Stimulated activated CD4-positive, alpha-beta T cell treated with anti-CD3 and anti-CD28 coated beads, Interleukin-4, amount 100 ng/mL, for 48 hours (primary cell): Measurements from ENCODE around the gene SRGAP3.

Source experiments
- DNase-seq, 2 donors: peaks; one replicate each; pipeline ENCODE4 v3.0.0-alpha.2; 2020; ENCODE audit warnings: low read depth in 2 of 2

The SRGAP3 gene

DNA sequence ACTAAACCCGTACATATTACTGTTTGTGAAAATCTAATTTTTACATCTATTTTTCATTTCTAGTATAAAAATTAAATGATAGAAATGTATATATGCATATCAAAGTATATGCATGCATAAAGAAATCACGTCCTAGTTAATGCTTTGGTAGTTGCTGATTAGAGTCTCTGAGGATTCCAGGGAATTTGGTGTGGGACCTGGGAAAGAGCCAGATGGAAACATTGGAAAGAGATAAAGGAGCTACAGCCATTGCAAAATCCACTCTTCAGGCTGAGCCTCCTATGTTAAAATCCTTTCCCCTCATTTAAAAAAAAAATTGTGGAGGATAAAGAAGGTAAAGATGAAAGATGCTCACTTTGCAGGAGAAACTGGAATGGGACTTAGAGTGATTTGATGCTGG, 134.1 kb downstream of the SRGAP3 start:
- DNase-seq: no peak

DNA sequence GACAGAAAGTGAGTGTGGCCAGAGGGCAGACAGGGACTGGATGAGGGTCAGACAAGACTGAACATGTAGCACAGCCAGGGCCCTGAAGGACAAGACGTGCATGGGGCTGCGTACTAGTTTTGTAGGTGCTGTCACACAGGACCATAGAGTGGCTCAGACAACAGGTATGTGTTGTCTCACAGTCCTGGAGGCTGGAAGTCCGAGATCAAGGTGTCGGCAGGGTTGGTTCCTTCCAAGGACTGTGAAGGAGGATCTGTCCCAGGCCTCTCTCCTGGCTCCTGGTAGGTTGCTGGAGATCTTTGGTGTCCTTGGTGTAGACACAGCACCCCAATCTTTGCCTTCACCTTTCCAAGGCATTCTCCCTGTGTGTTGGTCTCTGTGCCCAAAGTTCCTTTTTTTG, 136.4 kb downstream of the SRGAP3 start:
- no peak for DNase-seq

DNA sequence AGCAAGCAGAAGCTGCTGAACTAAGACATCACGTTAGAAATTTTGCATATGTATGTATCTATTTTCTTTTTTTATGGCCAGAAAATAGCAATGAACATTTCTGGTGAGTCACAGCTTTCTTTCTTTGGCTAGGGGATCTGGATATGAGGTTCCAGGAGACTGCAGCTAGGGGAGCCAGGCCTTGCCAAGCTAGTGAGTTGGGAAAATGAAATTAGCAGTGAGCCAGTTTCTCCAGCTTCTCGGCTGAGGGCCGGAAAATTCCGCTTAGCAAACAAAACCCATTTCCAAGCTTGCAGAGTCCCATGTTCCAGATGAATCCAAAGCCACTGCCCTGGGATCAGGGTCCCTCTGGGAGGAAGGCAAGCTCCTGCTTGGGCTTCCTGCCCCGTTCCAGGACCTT, 137.6 kb downstream of the SRGAP3 start:
- DNase-seq: no peak

DNA sequence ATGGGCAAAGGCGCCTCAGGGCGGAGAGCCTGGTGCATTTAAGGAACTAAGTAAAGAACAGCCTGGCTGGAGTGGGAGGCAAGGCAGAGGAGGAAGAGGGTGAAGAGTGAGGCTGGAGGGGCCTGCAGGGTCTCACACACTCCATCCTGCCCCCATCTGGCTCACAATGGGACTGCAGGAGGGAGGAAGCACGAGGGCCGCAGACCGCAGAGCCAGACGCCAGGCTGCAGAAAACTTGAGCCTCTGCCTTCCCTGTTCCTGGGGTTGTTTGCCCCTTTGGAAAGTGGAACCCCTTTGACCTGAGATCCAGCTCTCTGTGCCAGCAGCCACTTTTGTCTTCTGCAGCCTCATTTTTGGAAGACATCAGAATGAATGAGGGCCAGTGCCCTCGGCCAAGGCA, 138.0 kb downstream of the SRGAP3 start:
- no peak for DNase-seq

DNA sequence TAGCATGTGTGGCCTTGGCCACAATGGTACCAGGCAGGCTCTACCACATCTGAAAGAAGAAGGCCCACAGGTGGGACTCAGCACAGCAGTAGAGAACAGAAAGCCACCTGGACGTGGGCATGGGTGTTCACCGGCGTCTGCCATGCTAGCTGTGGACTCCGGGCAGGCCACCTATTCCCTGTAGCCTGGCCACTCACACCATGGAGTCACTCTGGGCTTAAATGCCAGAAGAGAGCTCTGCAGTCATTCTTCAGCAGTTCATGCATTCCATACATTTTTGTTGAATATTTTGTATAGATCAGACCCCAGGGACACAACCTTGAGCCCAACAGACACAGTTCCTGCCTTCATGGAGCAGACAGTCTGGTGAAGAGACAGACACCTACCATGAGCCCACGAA, 138.6 kb downstream of the SRGAP3 start:
- no peak for DNase-seq

DNA sequence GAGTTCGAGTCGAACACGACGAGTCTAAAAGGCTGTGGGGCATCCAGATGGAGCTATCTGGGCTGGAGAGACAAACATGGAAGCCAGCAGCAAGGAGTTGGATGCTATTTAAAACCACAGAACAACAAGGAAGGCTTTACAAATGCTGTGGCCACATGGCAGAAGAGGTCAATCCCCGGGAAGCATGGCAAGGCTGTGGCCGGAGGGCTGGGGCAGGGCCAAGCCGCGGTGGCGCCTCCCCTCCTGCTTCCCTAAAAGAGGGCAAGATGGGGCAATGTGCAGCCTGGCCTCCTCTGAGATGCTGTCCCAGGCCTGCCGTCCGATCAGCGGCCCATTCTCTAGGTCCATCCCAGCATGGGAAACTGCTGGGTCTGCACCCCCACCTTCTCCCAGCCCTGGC, 139.1 kb downstream of the SRGAP3 start:
- no peak for DNase-seq

DNA sequence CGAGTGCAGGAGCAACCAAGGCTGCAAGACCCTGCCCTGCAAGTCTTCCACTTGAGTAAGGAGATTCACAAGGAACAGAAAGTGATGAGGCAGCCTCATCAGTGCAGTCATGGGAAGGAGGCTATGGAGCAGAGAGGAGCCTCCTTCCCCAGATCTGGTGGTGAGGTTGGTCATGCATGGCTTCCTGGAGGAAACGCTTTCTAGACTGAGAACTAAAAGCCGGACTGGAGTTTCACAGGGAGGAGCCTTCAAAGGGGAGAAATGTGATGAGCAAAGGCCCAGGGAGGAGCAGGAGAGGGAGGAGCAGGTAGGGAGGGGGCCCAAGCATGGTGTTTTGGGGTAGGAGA, 139.9 kb downstream of the SRGAP3 start:
- DNase-seq: no peak

DNA sequence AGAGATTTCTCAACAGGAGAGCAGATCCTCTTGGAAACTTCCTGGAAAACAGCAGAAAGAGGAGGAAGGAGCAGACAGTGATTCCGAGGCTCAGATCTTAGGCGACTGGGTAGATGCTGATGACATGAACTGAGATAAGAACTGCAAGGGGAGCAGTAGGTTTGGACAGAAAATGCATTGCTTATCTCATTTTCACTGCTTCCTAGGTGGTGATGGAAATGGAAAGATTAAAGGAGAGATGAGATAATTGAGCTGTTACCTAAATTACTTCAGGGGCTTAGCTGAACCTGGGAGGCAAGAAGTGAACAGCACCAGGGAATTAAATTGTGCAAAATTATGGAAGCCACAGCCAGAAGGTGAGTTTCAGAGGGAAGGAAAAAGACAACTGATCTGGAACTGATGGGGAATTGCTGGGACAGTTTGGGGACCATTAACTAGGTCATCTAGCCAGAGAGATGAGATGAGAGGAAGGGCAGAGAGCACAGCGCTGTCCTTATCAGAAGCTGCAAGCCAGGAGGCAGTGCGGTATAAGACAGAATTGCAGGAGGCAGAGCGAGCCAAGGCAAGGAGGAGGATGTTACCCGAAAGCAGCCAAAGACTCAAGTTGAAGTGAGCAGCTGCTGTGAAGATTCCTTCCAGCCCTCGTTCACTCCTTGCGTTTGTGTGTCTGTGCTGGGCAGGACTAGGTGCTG, 140.4 kb downstream of the SRGAP3 start:
- DNase-seq: no peak

DNA sequence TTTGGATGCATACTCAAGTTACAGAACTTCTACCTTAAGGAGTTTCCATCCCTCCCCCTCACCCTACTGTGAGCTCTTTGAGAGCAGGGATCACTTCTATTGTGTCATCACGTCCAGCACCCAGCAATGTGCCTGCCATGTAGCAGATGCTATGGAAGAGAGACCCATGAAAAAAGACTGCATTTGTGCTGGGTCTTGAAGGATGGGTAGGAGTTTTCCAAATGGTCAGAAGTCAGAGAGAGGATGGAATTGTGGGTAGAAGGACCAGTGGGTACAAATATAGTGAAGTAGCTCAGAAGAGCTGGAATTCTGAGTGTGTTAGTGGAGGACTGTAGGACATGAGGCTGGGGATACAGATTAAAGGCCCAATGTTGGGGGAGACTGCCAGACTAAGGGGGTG, 141.7 kb downstream of the SRGAP3 start:
- no peak for DNase-seq

DNA sequence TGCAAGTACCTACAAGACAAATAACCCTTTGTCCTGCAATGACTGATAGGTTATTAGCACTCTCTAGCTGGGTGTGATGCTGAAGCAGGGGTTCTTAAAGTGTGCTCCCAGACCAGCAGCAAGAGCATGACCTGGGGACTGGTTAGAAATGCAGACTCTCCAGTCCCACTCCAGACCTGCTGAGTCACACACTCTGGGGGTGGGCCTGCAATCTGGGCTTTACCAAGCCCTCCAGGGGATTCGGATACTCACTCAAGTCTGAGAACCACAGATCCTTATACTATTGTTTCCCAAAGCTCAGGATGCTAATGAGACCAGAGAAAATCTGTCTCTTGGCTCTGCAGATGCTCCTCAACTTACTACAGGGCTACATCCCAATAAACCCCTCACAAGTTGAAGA, 144.0 kb downstream of the SRGAP3 start:
- DNase-seq: no peak

DNA sequence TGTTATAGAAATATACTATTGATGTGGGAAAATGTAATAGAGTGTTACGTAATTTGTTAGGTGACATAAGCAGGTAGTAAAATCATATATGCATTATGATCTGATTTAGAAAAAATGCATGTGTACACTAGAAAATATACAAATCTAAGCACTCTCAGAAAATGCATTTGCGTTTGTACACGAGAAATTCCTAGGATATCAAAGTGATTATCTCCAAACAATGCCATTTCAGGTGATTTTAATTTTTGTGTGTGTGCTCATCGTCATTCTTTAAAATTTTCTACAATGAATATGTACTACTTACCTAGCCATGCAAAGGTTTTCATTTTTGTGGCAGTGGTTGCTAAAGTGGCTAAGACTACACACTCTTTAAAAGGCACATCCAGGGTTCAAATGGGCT, 145.3 kb downstream of the SRGAP3 start:
- no peak for DNase-seq

DNA sequence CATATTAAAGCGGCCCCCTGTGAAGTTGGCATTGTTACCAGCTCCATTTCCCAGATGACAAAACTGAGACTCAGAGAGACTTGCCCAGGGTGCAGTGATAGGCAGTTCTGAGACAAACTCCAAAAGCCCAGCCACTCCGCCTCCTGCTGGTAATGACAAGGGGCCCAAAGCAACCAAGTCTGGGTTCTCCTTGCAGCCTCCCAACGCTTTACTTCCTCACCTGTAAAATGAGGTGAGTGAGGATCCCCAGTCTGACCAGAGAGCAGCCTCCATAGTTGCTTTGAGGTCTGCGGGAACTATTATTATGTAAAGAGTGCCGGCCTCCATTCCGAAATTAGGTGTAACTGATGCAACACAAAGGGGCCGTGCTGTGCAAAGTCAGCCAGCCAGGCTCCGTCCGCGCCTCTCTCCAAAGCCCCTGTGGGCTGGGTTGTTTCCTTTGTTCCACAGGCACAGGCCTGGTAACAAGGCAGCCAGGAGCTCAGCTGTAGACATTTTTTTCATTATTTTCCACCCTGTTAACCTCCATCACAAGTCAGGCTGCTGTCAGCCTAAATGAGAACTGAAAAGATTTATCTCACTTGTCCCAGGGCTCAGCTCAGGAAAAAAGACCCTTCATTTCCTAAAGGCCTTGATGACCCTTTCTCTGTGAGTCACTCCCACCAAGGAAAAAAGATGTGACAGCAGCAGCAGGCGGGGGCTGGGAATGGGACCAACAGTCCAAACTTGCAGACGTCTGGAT, 147.0 kb downstream of the SRGAP3 start:
- DNase-seq: no peak

DNA sequence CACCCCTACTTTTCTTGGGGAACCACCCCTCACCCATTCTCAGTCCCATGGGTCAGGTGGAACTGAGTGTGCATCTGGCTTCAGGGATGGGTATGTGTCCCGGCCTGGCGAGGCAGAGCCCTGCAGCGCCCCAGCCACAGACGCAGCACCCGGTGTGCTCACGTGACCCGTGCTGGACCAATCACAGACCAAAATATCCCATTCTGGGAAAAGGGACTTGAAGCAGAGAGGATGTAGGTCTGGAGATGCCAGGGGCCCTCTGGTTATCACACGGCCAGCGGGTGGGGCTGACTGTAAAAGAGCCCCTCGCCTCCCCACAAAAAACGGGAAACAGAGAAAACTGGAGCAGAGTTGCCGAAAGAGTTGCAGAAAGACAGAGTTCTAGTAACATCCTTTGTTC, 148.2 kb downstream of the SRGAP3 start:
- no peak for DNase-seq

DNA sequence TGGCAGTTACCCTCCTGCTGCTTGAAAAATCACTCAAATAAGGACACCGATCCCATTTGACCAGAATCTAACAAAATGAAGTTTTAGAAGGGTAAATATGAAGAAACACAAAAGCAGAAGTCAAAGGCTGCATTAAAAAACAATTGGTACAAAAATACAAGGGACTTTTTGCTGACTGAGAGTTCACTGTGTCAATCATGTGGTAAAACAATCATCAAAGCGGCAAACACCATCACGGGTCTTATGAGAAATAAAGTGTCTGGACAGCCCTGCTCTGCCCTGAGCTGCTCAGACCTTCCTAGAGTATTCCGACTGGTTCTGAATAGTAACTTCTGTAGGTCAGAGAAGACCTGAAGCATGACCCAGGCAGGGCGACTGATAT, 148.9 kb downstream of the SRGAP3 start:
- DNase-seq: no peak

DNA sequence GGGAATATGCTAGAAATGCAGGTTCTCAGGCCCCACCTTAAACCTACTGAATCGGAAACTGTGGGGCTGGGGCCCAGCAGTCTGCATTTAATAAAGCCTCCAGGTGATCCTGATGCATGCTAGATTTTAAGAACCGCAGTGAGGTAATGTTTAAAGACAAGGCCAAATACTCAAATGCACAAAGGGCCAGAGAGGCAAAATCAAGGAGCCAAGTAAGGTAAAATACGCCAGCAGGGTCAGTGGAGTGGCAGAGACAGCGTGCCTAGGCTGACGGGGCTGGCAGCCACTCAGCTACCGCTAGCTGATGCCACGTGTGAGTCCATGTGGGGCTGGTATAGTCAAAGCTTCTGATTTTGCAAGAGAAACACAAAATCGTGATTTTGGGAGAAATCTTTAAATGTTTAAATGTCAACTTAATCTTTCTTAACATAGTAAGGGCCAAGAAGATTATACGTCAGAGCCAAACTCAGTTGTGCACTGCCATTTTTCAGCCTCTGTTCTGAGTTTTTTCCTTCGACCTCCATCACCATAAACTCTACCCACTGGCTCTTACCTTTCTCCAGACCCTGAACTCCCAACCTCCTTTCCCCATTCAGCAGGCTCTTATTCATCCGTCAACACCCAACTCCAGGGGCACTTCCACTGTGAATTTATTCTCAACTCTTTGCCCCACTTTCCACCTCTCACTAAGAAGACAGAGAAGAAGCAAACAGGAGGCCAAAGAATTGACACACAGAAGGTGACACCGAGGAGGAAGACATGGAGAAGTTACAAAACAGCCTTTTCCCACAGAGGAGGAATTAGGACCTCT, 149.5 kb downstream of the SRGAP3 start:
- DNase-seq: no peak

DNA sequence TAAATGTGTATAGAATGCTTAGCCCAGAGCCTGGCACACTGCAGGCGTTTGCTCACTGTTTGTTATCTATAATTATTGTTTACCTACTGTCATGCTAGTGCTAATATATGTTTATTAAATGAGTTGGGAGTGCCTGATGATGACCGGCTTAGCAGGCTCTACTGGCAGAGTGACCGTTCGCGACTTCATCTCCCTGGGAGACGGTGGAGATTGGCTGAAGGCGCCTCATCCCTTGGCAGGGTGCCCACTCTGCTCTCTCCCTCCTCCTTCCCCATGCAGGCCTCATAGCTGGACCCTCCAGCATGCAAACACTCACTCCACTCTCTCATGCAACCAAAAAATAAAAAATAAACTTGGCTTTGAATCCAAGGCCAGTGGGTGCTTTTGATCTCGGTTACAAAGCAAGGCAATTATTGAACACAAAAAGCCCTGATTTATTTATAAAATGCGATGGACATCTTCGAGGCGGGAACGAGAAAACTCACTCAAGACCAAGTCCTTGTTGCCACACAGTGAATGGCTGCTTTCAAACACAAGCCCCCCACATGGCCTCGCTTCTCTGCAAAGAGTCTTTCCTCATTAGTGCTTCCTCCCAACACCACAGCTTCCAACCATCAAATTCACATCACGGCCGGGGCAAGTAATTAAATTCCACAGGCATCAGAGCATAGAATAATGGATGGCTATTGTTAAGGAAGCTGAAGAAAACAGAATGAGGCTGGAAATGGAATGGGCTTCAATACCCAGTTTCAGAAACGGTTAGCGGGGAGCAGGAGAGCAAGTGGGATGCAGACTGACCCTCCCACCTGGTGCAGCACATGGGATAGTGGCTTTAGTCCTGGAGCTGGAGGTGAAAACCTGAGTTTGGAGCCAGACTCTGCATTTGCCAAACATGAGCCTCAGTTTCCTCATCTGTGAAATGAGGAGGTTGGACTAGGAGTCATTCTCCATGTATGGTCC, 150.4 kb downstream of the SRGAP3 start:
- no peak for DNase-seq

DNA sequence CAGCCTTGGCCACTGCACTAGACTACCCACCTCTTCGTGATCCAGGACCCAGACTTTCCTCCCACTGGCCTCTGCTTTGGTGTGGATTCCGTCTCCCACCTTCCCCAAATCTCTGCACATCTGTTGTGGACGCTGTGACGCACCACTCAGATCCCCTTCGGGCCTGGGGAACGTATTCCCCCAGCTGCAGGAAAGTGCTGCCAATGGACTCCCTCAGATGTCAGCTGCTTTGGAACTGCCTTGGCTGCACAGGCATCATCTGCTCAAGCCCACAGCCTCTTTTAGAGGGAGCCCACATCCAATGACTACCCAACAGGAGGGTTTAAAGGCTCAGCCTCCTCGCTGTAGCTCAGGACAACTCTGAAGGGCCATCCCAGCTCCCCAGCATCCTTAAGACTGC, 152.0 kb downstream of the SRGAP3 start:
- no peak for DNase-seq

DNA sequence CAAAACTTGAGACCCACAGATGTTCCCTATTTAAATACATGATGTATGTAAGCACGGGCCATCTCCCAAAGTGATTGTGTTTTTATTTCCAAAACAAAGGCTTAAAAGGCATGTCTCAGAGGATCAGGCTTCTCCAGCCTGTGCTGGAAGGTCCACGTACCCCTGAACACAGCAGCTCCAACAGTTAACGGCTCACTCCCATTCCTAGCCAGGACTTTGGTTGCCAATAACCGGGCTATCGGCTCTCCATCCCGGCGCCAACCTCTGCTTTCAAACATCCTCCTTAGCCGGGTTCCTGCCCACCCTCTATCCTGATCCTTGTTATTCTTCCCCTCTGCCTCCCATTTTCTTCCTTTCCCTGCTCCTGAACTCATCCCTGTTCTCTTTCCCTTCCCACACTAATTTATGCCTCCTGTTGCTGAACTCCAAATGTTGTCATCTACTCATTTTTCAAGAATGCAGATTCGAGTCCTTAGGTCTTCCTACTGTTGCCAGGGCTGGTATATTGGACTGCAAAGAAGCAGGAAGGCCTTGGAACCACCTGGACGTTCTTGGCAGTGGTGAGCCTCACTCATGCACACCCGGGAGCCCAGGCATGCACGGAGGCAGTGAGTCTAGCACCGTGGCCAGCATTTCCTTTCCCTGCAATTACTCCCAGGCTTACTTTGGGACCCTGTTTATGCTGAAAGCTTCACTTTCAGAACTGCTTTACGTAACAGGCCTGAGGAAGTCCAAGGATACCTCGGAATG, 157.8 kb downstream of the SRGAP3 start:
- DNase-seq: no peak

DNA sequence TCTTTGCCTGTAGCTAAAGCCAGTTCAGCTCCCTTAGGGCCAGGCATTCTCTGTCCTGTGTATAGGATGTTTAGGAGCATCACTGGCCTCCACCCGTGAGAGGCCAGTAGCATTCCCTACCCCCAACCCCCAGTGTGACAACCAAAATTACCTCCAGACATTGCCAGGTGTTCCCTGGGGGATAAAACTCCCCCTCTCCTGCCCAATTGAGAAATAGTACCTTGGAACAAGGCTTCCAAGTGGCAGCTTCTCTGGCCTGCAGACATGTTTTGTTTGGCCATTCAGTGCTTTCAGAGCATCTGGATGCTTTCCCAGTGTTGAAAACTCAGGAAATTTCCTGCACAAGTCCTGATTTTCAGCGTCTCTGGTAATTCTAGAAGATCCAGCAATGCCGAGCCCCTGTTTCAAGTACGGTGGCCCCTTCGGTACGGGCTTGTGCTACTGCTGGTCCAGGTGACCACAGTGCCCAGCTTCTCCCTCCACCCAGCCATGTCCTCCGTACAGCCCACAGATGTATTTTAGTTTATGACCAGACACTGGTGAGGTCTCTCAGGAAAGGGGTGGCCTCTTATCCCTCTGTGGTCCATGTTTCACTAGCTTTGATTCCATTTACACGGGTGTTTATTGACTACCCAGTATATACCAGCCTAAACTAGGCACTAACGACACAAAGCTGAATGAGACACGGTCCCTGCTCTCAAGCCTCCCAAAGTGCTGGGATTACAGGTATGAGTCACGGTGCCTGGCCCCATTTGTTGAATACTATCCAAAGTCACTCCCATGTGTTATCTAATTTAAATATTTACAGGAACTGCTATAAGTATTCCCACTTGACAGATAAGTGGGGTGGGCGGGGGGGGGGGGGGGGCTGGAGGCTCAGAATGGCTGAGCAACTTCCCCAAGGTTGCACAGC, 160.7 kb downstream of the SRGAP3 start:
- DNase-seq: no peak

DNA sequence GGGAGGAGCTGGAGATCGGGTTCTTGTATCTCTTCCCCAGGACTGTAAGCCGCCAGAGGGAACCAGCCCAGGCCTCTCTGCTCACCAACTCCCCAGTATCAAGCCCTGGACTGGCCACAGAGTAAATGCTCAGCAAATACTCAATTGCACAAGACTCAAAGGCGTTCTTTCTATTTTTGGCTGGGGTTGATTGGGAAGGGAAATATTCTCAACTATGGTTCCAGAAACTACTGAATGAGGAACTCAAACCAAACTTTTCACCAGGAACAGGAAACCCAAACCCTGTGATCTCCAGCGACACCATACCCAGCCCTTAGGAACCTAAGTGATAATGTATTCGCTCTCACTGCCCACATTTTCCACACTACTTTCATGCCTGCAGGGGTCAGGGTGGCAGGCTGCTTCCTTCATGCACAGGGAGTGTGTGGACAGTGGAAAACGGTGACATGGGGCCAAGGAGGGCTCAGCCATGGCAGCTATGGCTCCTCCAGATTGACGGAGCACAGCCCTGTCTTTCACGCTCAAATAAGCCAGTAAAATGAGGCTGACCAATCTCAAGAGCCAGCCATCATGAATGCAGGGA, 161.5 kb downstream of the SRGAP3 start:
- no peak for DNase-seq
